Stimulated activated naive CD8-positive, alpha-beta T cell treated with anti-CD3 and anti-CD28 coated beads, Interleukin-15, amount 100 ng/mL, for 72 hours (primary cell): Measurements from ENCODE around the gene KRTAP2-3.
"Not testable (repeated sequence)": the region's sequence is repeated elsewhere in the genome, so short reads cannot be mapped to it uniquely, and the experiment has no call there.

Experiments used
- ATAC-seq: fragments of 150-1000 bp; cut with Tn5 transposase; 2 replicates; pipeline ENCODE4 v1.10.0; 2021; ENCODE audit warnings: mild to moderate bottlenecking, moderate library complexity
- DNase-seq, 2 donors: peaks; one replicate each; pipeline ENCODE4 v3.0.0; 2021 to 2022
- H3K27ac Mint-ChIP-seq, 2 donors: one replicate each; pipeline ENCODE4 v1.8.0; 2022; ENCODE audit warnings: mild to moderate bottlenecking in 2 of 2, mixed read lengths in 2 of 2, moderate library complexity in 2 of 2
- H3K27me3 Mint-ChIP-seq: one replicate; pipeline ENCODE4 v1.8.0; 2022; ENCODE audit warnings: mixed read lengths
- H3K4me1 Mint-ChIP-seq: one replicate; pipeline ENCODE4 v1.8.0; 2022; ENCODE audit warnings: mild to moderate bottlenecking, mixed read lengths
- H3K4me3 Mint-ChIP-seq, 2 donors: one replicate each; pipeline ENCODE4 v1.8.0; 2022; ENCODE audit warnings: mild to moderate bottlenecking in 2 of 2, mixed read lengths in 2 of 2, moderate library complexity in 1 of 2
- H3K9me3 Mint-ChIP-seq, 2 donors: one replicate each; pipeline ENCODE4 v1.8.0; 2022; ENCODE audit warnings: mixed read lengths in 2 of 2

Gene KRTAP2-3, protein sequence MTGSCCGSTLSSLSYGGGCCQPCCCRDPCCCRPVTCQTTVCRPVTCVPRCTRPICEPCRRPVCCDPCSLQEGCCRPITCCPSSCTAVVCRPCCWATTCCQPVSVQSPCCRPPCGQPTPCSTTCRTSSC

GRCh38 chr17:41060052-41060604, at the start of gene KRTAP2-3:
Gene KRTAP2-3, minus strand, starts transcription at chr17:41060114. Its CDS starts 64 bp downstream, at chr17:41060050.
- H3K4me3 Mint-ChIP-seq = no peak within 1 kb of the TSS
- H3K4me1 Mint-ChIP-seq = no peaks in the 10 kb centered on the region
- H3K9me3 Mint-ChIP-seq = peaks cover 5 to 6% of the 10 kb centered on the region in 2 donors
- no peak for ATAC-seq
- DNase-seq = no peak
- H3K27me3 Mint-ChIP-seq = peaks cover 30% of the 10 kb centered on the region
- H3K27ac Mint-ChIP-seq = no peak within 1 kb of the TSS

DNA sequence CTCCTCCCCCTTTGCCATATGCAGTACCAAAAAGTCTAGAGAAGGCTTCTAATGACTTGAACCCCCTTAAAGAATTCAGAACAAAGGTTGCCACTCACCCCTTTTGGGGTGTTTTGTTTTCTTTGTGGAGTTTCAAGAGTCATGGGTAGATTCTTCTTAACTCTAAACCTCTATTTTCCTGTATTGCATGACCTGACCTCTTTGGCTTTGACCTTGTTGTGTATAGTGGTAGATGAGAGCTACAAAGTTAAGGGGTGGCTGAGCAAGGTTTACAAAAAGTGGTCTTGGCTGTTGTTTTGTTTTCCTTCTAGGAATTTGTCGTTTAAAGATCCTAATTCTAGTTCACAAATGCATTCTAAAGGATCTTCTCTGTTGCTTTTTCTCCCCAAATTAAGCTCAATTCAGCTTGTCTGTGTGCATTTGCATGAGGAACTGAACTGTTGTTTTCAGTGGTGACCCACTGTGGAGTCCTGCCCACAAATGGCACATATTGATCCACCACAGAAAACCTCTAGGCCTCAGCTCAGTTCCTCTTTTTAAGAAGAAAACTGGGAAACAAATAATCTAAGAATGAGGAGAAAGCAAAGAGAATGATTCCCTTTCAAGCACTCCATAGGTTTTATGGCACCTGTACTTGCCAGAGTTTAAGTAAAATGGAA, 48.9 kb upstream of the KRTAP2-3 start:
- not testable (repeated sequence) for H3K27me3 Mint-ChIP-seq, ATAC-seq, DNase-seq, H3K27ac Mint-ChIP-seq
- Mint-ChIP-seq H3K9me3 (peaks cover 0 to 12% of the 10 kb centered on the region in 2 donors), H3K4me1 (peaks cover 18% of the 10 kb centered on the region), H3K4me3 (peak overlapping the region in 1 of 2 donors; percentile 22)

GRCh38 chr17:41107941-41108450, 48.1 kb upstream of the KRTAP2-3 start:
- H3K9me3 Mint-ChIP-seq = peaks cover 0 to 12% of the 10 kb centered on the region in 2 donors
- no peak overlapping the region for H3K27ac Mint-ChIP-seq
- peaks cover 18% of the 10 kb centered on the region for H3K4me1 Mint-ChIP-seq
- no peak for ATAC-seq
- H3K27me3 Mint-ChIP-seq = no peaks in the 10 kb centered on the region
- DNase-seq = no peak
- no peak overlapping the region for H3K4me3 Mint-ChIP-seq

- not testable (repeated sequence) for H3K9me3 Mint-ChIP-seq, H3K27me3 Mint-ChIP-seq, H3K27ac Mint-ChIP-seq, H3K4me3 Mint-ChIP-seq, DNase-seq, ATAC-seq
- H3K4me1 Mint-ChIP-seq = peaks cover 19% of the 10 kb centered on the region
Measured at GRCh38 chr17:41105347-41105746, 45.4 kb upstream of the KRTAP2-3 start, which contains the start of gene KRTAP4-9. Gene KRTAP4-9, plus strand, starts transcription at chr17:41105389. Its CDS starts 0 bp downstream, at chr17:41105389.

- H3K4me1 Mint-ChIP-seq = peaks cover 28% of the 10 kb centered on the region
- DNase-seq, H3K4me3 Mint-ChIP-seq, H3K27me3 Mint-ChIP-seq, H3K27ac Mint-ChIP-seq, H3K9me3 Mint-ChIP-seq, ATAC-seq: not testable (repeated sequence)
Measured at GRCh38 chr17:41104386-41105038, 44.6 kb upstream of the KRTAP2-3 start.

DNA sequence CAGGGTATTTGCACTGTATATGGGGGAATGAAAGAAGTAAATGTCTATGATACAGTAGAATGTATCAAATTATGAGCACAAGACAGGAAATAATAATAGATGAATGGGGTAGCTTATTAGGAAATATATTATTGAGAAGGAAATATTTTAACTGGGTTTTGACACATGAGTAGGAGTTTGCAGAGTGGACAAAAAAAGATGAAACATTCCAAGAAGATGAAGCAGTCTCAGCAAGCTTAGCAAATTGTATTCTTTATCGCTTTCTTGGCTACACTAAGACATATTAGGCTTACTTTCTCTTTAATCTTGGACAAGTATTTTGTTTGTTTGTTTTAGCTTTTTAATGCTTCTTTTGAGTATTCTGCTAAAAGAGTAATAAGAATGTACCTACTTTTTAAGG, 44.0 kb upstream of the KRTAP2-3 start:
- no peak overlapping the region for H3K27ac Mint-ChIP-seq
- peaks cover 27% of the 10 kb centered on the region for H3K4me1 Mint-ChIP-seq
- H3K27me3 Mint-ChIP-seq = no peaks in the 10 kb centered on the region
- DNase-seq (no peak), ATAC-seq (no peak)
- peaks cover 0 to 5% of the 10 kb centered on the region in 2 donors for H3K9me3 Mint-ChIP-seq
- no peak overlapping the region for H3K4me3 Mint-ChIP-seq

DNA sequence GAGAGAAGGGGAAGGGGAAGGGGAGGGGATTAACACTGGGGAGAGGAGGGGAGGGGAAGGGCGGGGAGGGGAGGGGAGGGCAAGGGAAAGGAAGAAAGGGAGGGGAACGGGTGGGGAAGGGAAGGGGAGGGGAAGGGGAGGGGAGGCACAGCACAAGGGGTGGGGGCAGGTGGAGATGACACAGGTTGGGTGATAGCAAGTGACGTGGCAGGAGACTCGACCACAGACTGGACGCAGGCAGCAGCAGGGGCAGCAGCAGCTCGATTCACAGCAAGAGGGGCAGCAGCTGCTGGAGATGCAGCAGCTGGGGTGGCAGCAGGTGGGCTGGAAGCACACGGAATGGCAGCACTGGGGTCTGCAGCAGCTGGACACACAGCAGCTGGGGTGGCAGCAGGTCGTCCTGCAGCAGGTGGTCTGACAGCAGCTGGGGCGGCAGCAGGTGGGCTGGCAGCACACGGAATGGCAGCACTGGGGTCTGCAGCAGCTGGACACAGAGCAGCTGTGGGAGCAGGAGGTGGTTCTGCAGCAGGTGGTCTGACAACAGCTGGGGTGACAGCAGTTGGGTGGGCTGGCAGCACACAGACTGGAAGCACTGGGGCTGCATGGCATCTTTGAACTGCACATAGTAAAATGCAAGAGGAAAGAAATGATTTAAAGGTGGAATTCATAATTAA, 41.8 kb upstream of the KRTAP2-3 start, which contains the start of gene KRTAP4-16:
Gene KRTAP4-16 (minus strand): TSS at position 624 of the 674 bp plus-strand sequence. CDS start 0 bp downstream, at position 624.
- H3K4me1 Mint-ChIP-seq = peaks cover 12% of the 10 kb centered on the region
- H3K27ac Mint-ChIP-seq = no peak within 1 kb of the TSS
- peaks cover 11% of the 10 kb centered on the region for H3K27me3 Mint-ChIP-seq
- no peak within 1 kb of the TSS for H3K4me3 Mint-ChIP-seq
- ATAC-seq (no peak), DNase-seq (no peak)
- H3K9me3 Mint-ChIP-seq = no peaks in the 10 kb centered on the region

- Mint-ChIP-seq H3K4me1 (peaks cover 12% of the 10 kb centered on the region), H3K27me3 (peaks cover 11% of the 10 kb centered on the region)
- not testable (repeated sequence) for H3K27ac Mint-ChIP-seq, H3K4me3 Mint-ChIP-seq, ATAC-seq, DNase-seq, H3K9me3 Mint-ChIP-seq
Measured at GRCh38 chr17:41099682-41100480, 40.0 kb upstream of the KRTAP2-3 start.

DNA sequence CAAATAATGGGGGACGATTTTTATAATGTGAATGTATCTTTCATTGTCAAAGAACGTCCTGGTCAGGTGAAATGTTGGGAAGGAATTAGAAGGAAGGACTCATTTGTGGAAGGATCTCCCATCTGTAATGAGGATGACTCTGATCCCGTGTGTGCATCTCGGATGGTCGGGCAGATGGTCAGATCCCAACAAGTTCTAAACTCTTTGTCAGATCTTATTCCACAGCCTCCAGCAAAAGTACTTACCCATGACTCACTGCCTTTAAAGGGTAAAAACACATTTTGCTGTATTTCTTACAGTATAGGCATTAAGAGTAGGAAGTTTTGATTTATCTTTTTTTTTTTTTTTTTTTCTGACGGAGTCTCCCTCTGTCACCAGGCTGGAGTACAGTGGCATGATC, 38.6 kb upstream of the KRTAP2-3 start:
- Mint-ChIP-seq H3K27me3 (peaks cover 11% of the 10 kb centered on the region), H3K9me3 (no peaks in the 10 kb centered on the region), H3K4me3 (no peak overlapping the region), H3K4me1 (peaks cover 12% of the 10 kb centered on the region), H3K27ac (no peak overlapping the region)
- DNase-seq (no peak), ATAC-seq (no peak)

GRCh38 chr17:41098042-41098441, 38.1 kb upstream of the KRTAP2-3 start, which contains the start of gene KRTAP4-8:
Gene KRTAP4-8, minus strand, starts transcription at chr17:41098142. Its CDS starts 58 bp downstream, at chr17:41098084.
- H3K4me1 Mint-ChIP-seq = peaks cover 12% of the 10 kb centered on the region
- ATAC-seq = no peak
- no peaks in the 10 kb centered on the region for H3K9me3 Mint-ChIP-seq
- H3K4me3 Mint-ChIP-seq = no peak within 1 kb of the TSS
- H3K27ac Mint-ChIP-seq = no peak within 1 kb of the TSS
- H3K27me3 Mint-ChIP-seq = peaks cover 11% of the 10 kb centered on the region
- DNase-seq = no peak

GRCh38 chr17:41096055-41096454, 36.1 kb upstream of the KRTAP2-3 start:
- Mint-ChIP-seq H3K4me1 (peaks cover 12% of the 10 kb centered on the region), H3K4me3 (no peak overlapping the region), H3K27ac (no peak overlapping the region), H3K9me3 (no peaks in the 10 kb centered on the region), H3K27me3 (peaks cover 11% of the 10 kb centered on the region)
- no peak for ATAC-seq
- no peak for DNase-seq

DNA sequence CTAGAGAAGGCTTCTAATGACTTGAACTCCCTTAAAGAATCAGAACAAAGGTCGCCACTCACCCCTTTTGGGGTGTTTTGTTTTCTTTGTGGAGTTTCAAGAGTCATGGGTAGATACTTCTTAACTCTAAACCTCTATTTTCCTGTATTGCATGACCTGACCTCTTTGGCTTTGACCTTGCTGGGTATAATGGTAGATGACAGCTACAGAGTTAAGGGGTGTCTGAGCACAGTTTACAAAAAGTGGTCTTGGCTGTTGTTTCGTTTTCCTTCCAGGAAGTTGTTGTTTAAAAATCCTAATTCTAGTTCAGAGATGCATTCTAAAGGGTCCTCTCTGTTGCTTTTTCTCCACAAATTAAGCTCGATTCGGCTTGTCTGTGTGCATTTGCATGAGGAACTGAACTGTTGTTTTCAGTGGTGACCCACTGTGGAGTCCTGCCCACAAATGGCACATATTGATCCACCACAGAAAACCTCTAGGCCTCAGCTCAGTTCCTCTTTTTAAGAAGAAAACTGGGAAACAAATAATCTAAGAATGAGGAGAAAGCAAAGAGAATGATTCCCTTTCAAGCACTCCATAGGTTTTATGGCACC, 28.9 kb upstream of the KRTAP2-3 start:
- H3K4me3 Mint-ChIP-seq, DNase-seq, H3K27ac Mint-ChIP-seq, H3K4me1 Mint-ChIP-seq, H3K27me3 Mint-ChIP-seq, H3K9me3 Mint-ChIP-seq, ATAC-seq: not testable (repeated sequence)

GRCh38 chr17:41084100-41084856, 24.4 kb upstream of the KRTAP2-3 start, which contains the start of gene KRTAP4-7:
Gene KRTAP4-7, plus strand, starts transcription at chr17:41084150. Its CDS starts 57 bp downstream, at chr17:41084207.
- H3K27me3 Mint-ChIP-seq, H3K4me1 Mint-ChIP-seq, ATAC-seq, DNase-seq, H3K27ac Mint-ChIP-seq, H3K4me3 Mint-ChIP-seq, H3K9me3 Mint-ChIP-seq: not testable (repeated sequence)
